ENCODE data around the gene WRAP73.

- TF ChIP-seq, protein P1, sequence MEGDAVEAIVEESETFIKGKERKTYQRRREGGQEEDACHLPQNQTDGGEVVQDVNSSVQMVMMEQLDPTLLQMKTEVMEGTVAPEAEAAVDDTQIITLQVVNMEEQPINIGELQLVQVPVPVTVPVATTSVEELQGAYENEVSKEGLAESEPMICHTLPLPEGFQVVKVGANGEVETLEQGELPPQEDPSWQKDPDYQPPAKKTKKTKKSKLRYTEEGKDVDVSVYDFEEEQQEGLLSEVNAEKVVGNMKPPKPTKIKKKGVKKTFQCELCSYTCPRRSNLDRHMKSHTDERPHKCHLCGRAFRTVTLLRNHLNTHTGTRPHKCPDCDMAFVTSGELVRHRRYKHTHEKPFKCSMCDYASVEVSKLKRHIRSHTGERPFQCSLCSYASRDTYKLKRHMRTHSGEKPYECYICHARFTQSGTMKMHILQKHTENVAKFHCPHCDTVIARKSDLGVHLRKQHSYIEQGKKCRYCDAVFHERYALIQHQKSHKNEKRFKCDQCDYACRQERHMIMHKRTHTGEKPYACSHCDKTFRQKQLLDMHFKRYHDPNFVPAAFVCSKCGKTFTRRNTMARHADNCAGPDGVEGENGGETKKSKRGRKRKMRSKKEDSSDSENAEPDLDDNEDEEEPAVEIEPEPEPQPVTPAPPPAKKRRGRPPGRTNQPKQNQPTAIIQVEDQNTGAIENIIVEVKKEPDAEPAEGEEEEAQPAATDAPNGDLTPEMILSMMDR (IDR thresholded peaks at IDR 0.05) = no peak
- TF ChIP-seq POLR2AphosphoS5 (IDR thresholded peaks at IDR 0.05) = no peak
These were observed 51.2 kb downstream of the WRAP73 start for GRCh38 chr1:3598522-3599285.
